AG04449 (cell line): Measurements from ENCODE around the gene C14orf119.
"Not testable (repeated sequence)": the region's sequence is repeated elsewhere in the genome, so short reads cannot be mapped to it uniquely, and the experiment has no call there.

Source experiments
- CTCF ChIA-PET: fragments of 350-600 bp; formaldehyde crosslinking; extraction: SDS; loops from one replicate; lab custom pipeline; 2021; ENCODE audit warnings: antibody characterized with exemption; lab: Yijun Ruan, JAX
- POLR2A ChIA-PET: fragments of 400-600, 350-600 bp; formaldehyde crosslinking; extraction: SDS; loops from one replicate; lab custom pipeline; 2020; ENCODE audit warnings: antibody characterized with exemption, inconsistent platforms; lab: Yijun Ruan, JAX
- DNase-seq: peaks from one replicate; pipeline ENCODE4 v3.0.0-alpha.2; 2010; ENCODE audit warnings: low read depth, low spot score
- H3K4me3 ChIP-seq: 2 replicates; pipeline ENCODE4 v1.5.1; 2011; ENCODE audit warnings: low read depth, mild to moderate bottlenecking, control low read depth, low read length
- TF ChIP-seq, protein P1 (sequence below): IDR thresholded peaks from one replicate; pipeline ENCODE4 v1.5.1; 2011; ENCODE audit warnings: mild to moderate bottlenecking, moderate library complexity, low read length, control low read depth, inconsistent platforms; ENCODE audit not compliant: insufficient read depth; ENCODE audit errors: missing control alignments

C14orf119 gene

DNA sequence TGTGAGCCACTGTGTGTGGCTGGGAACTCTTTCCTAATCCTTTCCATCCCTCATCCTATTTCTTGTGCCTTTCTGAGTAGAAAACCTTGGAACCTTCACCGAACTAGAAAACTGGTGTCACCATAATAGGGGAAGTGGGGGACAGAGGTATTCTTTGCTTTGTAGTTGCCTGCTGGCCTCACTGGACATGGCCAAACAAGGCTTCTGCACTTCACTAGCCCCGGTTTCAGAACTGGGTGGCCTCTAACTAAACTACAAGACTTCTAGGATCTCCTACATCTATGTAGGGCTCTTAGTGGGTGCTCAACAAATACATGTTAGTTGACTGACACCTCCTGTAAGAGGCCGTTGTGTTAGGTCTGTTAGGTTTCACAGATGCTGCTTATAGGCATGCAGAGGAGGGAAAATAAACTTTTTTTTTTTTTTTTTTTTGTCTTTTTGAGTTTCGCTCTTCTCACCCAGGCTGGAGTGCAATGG is 10.1 kb downstream of the C14orf119 start:
- H3K4me3 ChIP-seq = no peak overlapping the region
- TF ChIP-seq, protein P1, sequence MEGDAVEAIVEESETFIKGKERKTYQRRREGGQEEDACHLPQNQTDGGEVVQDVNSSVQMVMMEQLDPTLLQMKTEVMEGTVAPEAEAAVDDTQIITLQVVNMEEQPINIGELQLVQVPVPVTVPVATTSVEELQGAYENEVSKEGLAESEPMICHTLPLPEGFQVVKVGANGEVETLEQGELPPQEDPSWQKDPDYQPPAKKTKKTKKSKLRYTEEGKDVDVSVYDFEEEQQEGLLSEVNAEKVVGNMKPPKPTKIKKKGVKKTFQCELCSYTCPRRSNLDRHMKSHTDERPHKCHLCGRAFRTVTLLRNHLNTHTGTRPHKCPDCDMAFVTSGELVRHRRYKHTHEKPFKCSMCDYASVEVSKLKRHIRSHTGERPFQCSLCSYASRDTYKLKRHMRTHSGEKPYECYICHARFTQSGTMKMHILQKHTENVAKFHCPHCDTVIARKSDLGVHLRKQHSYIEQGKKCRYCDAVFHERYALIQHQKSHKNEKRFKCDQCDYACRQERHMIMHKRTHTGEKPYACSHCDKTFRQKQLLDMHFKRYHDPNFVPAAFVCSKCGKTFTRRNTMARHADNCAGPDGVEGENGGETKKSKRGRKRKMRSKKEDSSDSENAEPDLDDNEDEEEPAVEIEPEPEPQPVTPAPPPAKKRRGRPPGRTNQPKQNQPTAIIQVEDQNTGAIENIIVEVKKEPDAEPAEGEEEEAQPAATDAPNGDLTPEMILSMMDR = no peak
- no peak for DNase-seq
- ChIA-PET CTCF (interaction anchor here (1.4 to 8.4 kb wide), 5 partner anchors 11 to 50 kb away, joined by 4 to 86 read pairs (median 13); partner anchors contain the start of genes ACIN1 and C14orf119), POLR2A (no interaction called here)

DNA sequence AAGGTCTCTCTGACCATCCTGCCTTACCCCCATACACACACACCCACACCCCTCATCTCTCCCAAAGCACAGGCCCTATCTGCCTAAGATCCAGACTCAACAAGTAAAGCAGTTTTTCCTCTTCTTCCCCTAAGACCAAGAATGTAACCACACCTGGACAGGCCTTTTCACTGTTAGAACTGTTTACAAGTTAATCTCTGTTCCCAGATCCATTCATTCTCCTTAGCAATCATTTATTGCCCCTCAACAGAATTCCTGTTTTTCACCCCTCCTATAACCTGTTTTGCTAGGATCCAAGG is 11.4 kb downstream of the C14orf119 start:
- ChIA-PET POLR2A (no interaction called here), CTCF (interaction anchor here (1.0 to 8.4 kb wide), 10 partner anchors 11 to 120 kb away, joined by 3 to 86 read pairs (median 7); partner anchors contain the start of genes ACIN1 and C14orf119)
- no peak for DNase-seq
- TF ChIP-seq, protein P1 = no peak
- H3K4me3 ChIP-seq = no peak overlapping the region

DNA sequence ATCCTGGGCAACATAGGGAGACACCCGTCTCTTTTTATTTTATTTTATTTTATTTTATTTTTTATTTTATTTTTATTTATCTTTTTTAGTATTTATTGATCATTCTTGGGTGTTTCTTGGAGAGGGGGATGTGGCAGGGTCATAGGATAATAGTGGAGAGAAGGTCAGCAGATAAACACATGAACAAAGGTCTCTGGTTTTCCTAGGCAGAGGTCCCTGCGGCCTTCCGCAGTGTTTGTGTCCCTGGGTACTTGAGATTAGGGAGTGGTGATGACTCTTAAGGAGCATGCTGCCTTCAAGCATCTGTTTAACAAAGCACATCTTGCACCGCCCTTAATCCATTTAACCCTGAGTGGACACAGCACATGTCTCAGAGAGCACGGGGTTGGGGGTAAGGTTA is 12.3 kb downstream of the C14orf119 start:
- POLR2A ChIA-PET, DNase-seq, H3K4me3 ChIP-seq: not testable (repeated sequence)
- CTCF ChIA-PET = interaction anchor here (4.7 to 8.4 kb wide), 5 partner anchors 9 to 123 kb away, joined by 63 to 214 read pairs (median 152); partner anchors contain the start of genes ACIN1, AJUBA, C14orf119 and CDH24

DNA sequence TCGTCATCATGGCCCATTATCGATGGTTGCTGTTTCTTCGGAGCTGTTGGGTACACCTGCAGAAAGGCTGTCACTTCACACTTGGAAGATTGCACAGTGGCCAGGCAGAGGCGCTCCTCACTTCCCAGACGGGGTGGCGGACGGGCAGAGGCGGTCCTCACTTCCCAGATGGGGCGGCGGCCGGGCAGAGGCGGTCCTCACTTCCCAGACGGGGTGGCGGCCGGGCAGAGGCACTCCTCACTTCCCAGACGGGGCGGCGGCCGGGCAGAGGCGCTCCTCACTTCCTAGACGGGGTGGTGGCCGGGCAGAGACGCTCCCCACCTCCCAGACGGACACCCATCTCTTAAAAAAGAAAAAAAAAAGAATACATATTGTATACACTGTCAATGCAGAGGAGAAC is 12.9 kb downstream of the C14orf119 start:
- not testable (repeated sequence) for DNase-seq, H3K4me3 ChIP-seq
- ChIA-PET CTCF (interaction anchor here (0.7 to 20.1 kb wide), 13 partner anchors 10 to 552 kb away, joined by 3 to 1439 read pairs (median 63); partner anchors contain the start of genes ACIN1, AJUBA, C14orf119 and CDH24), POLR2A (interaction anchor here (0.6 to 0.9 kb wide), 2 partner anchors 50 to 74 kb away, joined by 3 to 4 read pairs; partner anchors contain the start of genes CDH24 and PSMB5)

DNA sequence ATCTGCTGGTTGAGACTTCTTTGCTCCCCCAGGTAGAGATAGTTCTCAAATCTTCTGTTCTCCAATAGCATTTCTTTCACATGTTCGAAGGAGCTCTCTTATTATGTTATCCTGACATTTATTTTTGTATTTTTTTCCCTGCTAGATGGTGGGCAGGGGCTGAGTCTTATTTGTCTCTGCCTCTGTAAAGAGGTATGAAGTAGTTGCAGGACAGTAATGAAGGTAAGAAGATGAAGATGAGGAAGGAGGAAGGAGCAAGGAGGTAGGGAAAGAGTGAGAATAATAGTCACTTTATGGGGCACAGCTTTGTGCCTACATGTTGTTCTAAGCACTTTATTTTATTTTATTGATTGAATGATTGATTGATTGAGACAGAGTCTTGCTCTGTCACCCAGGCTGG is 14.5 kb downstream of the C14orf119 start:
- no peak overlapping the region for H3K4me3 ChIP-seq
- TF ChIP-seq, protein P1 = no peak
- ChIA-PET CTCF (interaction anchor here (1.1 to 20.1 kb wide), 21 partner anchors 11 to 553 kb away, joined by 3 to 1439 read pairs (median 12); partner anchors contain the start of genes ACIN1, AJUBA, C14orf119 and CDH24), POLR2A (interaction anchor here (1.4 to 1.5 kb wide), 2 partner anchors 15 to 41 kb away, joined by 4 to 6 read pairs; partner anchors contain the start of genes ACIN1 and C14orf119)
- no peak for DNase-seq

DNA sequence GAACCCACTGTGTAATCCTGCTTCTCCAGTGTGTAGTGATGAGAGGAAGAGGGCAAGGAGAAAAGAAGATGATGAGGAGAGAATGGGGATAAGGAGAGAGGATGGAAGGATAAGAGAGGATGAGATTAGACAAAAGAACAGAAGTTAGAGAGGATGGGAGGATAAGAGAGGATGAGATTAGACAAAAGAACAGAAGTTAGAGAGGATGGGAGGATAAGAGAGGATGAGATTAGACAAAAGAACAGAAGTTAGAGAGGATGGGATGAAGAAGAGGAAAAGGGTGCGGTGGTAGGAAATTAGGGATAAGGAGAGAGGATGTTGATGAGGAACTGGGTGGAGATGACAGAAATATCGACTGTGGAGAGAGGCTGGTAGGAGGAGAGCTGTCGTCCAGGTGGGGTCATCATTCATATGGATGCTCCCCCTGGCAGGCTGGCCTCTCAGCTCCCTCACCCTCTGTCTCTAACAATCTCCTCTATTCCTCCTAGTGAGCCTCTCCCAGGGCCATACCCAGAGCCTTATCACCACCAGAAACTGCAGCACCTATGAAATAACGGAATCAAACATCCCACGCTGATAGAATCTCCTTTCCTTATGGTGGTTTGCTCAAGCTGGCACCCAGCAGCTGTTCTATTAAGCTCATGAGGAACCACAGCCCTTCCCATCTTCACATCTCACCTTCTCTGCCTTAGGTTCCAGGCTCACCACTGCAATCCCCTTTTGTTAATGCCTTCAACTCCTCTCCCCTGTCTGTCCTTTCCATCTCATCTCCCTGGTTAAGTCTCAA is 15.5 kb downstream of the C14orf119 start:
- DNase-seq = no peak
- TF ChIP-seq, protein P1 = no peak
- ChIA-PET CTCF (interaction anchor here (1.5 to 20.1 kb wide), 13 partner anchors 10 to 126 kb away, joined by 3 to 1439 read pairs (median 63); partner anchors contain the start of genes ACIN1, AJUBA, C14orf119 and CDH24), POLR2A (no interaction called here)
- H3K4me3 ChIP-seq = no peak overlapping the region
